IPS-NIHi7 (cell line): ENCODE data around the gene SULF2.

Experiments used
- DNase-seq: peaks from one replicate; pipeline ENCODE4 v3.0.0; 2012; ENCODE audit warnings: mixed read lengths; ENCODE audit errors: extremely low spot score

Gene SULF2

GRCh38 chr20:47762699-47763268 lies 22.5 kb downstream of the SULF2 start:
- DNase-seq = no peak

DNA sequence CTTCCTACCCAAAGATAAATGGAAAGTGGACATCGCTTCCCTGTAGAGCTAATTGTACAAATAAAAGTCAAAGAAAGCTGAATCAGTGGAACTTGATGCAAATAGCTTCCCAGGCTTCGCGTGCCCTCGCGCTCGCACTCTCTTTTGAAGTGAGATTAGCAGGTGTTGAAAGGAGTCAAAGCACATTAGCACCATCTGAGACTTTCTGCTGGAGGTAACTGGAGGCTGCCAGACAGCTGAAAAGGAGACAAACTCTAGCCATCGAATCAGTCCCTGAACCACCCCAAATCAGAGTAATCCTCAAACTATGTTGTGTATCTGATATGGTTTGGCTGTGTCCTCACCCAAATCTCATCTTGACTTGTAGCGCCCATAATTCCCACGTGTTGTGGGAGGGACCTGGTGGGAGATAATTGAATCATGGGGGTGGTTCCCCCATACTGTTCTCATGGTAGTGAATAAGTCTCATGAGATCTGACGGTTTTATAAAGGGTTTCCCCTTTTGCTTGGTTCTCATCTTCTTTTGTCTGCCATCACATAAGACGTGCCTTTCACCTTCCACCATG lies 23.7 kb downstream of the SULF2 start:
- DNase-seq = no peak

DNA sequence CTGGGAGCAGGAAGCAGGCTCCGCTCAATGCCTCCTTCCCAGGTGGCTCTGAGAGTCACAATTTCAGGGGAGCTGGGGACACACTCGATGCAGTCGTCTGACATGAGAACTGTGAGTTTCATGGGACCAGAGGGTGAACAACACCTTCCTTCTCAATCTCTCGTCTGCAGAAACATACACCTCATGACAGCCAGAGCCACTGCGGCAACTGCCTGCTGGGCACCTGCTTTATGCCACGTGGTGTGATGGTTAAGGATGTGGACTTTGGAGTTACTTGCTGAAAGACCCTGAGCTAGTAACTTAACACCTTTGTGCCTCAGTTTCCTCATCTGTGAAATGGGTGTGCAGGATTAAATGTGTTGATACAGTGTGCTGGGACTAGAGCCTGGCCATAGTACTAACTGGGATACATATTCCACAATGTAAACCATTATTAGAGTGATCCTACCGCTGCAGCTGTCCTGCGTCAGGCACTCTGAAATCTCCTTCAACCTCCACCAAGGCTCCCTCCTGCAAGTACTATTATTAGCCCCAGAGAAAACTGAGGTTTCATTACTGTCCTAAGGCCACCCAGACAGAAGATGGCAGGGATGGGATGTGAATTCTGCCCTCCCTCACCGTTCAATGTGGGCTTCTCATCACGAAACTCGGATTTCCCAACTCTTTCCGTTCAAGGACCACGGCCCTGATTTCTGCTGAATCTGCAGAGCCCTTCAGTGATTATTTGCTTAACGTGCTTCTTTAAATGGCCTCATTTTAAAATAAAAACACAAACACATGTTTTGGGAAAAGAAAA lies 24.4 kb downstream of the SULF2 start:
- no peak for DNase-seq

GRCh38 chr20:47758517-47759450 lies 26.5 kb downstream of the SULF2 start:
- DNase-seq = no peak

GRCh38 chr20:47757145-47758035 lies 27.9 kb downstream of the SULF2 start:
- no peak for DNase-seq

GRCh38 chr20:47754946-47755652 lies 30.2 kb downstream of the SULF2 start:
- DNase-seq = no peak

GRCh38 chr20:47754388-47754715 lies 30.9 kb downstream of the SULF2 start:
- DNase-seq = no peak

DNA sequence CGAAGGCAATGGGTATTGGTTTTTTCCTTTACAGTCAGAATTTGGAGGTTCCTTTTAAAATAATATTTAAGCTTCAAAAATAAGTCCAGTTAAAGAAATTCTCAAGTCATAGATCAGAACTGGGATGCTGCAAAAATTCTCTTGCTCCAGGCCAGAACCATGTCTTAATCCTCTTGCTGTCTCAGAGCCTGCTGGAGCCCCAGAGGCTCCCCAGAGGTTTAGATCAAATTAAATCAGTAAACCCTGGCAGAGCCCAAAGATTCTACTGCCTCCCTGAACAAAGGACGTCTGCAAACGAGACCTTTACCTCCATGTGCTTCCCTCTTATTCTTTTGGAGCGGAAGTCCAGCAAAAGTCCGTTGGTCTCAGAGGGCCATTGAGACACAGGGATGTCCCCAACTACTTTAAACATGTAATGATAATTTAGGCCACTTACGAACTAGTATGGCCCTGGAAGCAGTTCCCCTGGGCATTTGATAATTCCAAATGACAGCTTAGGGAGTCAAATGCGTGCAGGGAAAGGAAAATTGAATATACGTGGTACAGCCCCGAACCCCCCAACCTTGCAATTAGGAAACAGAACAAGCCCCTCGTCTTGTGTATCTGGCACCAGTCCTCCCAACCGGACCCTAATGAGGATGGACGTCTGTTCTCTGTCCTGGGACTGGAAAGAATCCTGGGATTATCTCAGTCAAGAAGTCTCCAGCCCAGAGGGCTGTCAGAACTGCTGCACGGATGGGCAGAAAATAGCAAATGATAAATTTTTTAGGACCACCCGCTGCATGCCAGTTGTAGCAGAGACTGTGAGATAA lies 31.5 kb downstream of the SULF2 start:
- DNase-seq = no peak

- DNase-seq = no peak
These were observed 33.8 kb downstream of the SULF2 start for GRCh38 chr20:47751449-47751848.

DNA sequence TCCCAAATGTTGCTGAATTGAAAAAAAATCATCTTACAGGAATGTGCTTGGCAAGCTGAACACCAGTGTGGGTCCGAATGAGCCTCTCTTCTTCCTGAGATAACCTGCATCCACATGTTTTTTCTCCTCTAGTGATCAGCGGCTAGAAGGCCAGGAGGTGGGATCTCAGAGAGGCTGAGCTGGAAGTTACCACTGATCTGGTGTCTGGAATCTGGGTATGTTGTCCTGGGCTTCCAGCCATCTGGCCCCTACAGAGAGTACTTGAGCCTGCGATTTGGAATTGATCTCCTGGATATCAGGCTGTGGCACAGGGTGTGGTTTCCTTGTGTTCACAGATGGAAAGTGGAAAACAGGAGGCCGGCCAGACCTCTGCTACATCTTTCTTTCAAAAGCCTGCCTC lies 35.9 kb downstream of the SULF2 start:
- DNase-seq = no peak

GRCh38 chr20:47748823-47749222 lies 36.5 kb downstream of the SULF2 start:
- DNase-seq = no peak

DNA sequence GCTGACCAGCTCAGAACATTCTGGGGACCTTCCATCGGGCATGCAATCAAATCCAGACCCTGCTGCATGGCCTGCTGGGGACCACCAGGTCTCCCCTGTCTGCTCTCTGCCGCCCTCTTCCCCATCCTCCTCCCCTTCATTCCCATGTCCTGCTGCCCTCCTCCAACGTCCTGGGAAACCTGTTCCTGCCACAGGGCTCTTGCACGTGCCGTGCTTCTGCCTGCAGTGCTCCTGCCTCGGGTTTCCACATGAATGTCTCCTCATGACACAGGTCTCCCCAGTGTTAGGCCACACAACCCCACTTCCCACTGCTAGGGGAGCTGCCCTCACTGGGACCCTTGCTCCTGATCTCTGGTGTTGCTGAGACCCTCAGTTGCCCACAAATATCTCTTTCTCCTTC lies 37.2 kb downstream of the SULF2 start:
- no peak for DNase-seq

GRCh38 chr20:47747669-47748031 lies 37.6 kb downstream of the SULF2 start:
- no peak for DNase-seq

- no peak for DNase-seq
These were observed 40.5 kb downstream of the SULF2 start for GRCh38 chr20:47744803-47745202.

DNA sequence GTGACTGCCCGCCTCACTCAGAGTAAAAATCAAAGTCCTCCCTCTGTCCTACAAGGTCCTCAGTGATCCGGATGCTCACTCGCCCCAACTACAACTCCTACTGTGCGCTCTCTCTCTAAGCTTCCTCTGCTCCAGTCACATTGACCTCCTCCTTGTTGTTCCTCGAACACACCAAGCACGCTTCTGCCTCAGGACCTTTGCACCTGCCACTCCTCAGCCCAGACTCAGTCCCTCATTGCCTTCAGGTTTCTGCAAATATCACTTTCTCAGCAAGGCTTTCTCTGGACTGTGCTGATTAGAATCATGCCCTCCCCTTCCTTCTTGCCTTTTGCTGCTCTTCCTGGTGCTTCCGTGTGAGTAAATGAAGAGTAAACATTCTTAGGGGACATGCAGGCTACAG lies 41.6 kb downstream of the SULF2 start:
- DNase-seq = no peak

DNA sequence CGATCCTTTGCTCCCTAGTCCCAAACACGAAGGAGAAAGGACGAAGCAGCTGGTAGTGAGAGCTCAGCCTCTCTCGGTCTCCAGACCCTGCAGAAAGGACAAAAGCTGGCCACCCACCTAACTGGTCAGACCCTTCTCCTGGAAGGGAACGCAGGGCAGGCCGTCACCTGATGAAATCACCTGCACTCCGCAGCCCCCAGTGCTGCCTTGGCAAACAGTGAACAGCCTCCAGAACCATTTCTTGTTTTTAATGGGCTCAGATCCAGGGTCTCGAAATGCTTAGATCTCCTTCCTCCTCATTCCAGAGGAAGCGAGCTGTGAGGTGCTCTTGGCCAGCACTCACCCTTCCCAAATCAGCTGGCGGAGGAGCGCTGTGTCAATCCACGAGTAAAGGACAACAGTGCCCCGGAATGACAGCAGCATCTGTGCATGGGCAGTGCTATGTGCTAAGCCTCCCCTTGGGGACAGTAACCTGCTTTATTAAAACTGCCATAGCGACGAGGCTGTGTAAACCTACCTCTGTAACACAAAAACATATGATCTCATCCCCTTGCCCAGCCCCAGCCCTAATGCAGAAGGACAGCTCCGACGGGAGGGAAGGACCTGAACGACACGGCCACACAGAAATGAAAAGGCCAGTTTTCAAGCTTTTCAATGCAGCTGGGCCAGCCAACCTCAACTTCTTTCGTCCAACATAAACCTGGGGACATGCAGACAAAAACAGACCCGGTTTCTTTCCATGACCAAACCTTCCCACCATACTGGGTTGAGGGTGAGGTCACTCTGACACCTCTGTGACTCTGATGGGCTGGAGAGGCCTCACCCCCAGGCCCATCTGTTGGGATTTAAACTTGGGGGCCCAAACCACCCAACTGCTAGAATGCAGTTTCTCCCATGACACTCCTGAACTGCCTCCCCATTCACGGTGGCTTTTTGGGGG lies 43.3 kb downstream of the SULF2 start:
- no peak for DNase-seq

DNA sequence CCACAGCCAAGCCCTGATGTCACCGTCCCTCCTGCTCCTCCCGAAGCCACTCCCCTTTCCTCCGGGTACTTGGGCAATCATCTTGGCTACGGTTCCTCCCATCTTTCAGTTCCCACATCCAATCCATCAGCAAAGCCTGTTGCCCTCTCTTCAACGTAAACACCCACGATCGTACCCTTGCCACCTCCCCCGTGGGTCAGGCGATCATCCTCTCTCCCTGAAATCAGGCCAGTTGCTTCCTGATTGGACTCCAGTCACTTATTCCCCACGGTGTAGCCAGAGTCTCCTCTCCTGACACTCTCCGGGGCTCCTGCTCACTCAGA lies 44.5 kb downstream of the SULF2 start:
- peak; percentile 68 for DNase-seq

GRCh38 chr20:47740121-47740861 lies 45.0 kb downstream of the SULF2 start:
- DNase-seq = no peak
